Ishikawa (cell line): ENCODE data around the gene RTN4RL1.

Experiments used
- CEBPB ChIP-seq: IDR thresholded peaks from 2 replicates; pipeline ENCODE4 v1.6.1; 2012
- CREB1 ChIP-seq: IDR thresholded peaks from 2 replicates; pipeline ENCODE4 v1.6.1; 2012; ENCODE audit warnings: low read depth
- EGR1 ChIP-seq: IDR thresholded peaks from 2 replicates; pipeline ENCODE4 v1.6.1; 2012
- EP300 ChIP-seq: IDR thresholded peaks from 2 replicates; pipeline ENCODE4 v1.6.1; 2012; ENCODE audit warnings: borderline replicate concordance
- FOXM1 ChIP-seq: IDR thresholded peaks from 2 replicates; pipeline ENCODE4 v1.6.1; 2012; ENCODE audit warnings: low read depth, borderline replicate concordance
- MAX ChIP-seq: IDR thresholded peaks from 2 replicates; pipeline ENCODE4 v1.6.1; 2012
- NFIC ChIP-seq: IDR thresholded peaks from 2 replicates; pipeline ENCODE4 v1.6.1; 2012
- RAD21 ChIP-seq: IDR thresholded peaks from 2 replicates; pipeline ENCODE4 v1.6.1; 2012; ENCODE audit warnings: low read depth
- REST ChIP-seq: IDR thresholded peaks from 2 replicates; pipeline ENCODE4 v1.6.1; 2012; ENCODE audit warnings: low read depth, mild to moderate bottlenecking
- TAF1 ChIP-seq: IDR thresholded peaks from 2 replicates; pipeline ENCODE4 v1.6.1; 2012; ENCODE audit warnings: low read depth, mild to moderate bottlenecking
- TCF12 ChIP-seq: IDR thresholded peaks from 2 replicates; pipeline ENCODE4 v1.6.1; 2012; ENCODE audit warnings: low read depth
- TEAD4 ChIP-seq: IDR thresholded peaks from 2 replicates; pipeline ENCODE4 v1.6.1; 2012
- USF1 ChIP-seq: IDR thresholded peaks from 2 replicates; pipeline ENCODE4 v1.6.1; 2012
- YY1 ChIP-seq: IDR thresholded peaks from 2 replicates; pipeline ENCODE4 v1.6.1; 2012; ENCODE audit warnings: low read depth
- ZBTB7A ChIP-seq: IDR thresholded peaks from 2 replicates; pipeline ENCODE4 v1.6.1; 2012; ENCODE audit warnings: low read depth

Gene RTN4RL1

GRCh38 chr17:1975573-1975972 lies 49.6 kb downstream of the RTN4RL1 start:
- TF ChIP-seq CREB1 (no peak), RAD21 (no peak), TEAD4 (no peak), TAF1 (no peak), CEBPB (no peak), MAX (no peak)

GRCh38 chr17:1972487-1973160 lies 52.5 kb downstream of the RTN4RL1 start:
- TF ChIP-seq MAX = no peak
- no peak for TF ChIP-seq TAF1
- TF ChIP-seq YY1 = no peak
- TF ChIP-seq NFIC = no peak
- no peak for TF ChIP-seq TEAD4
- no peak for TF ChIP-seq USF1

- TF ChIP-seq TAF1 (no peak), FOXM1 (no peak)
Measured at GRCh38 chr17:1970843-1971384, 54.2 kb downstream of the RTN4RL1 start.

GRCh38 chr17:1969712-1970111 lies 55.4 kb downstream of the RTN4RL1 start:
- no peak for TF ChIP-seq TEAD4
- TF ChIP-seq REST = no peak
- no peak for TF ChIP-seq ZBTB7A
- TF ChIP-seq FOXM1 = no peak
- TF ChIP-seq YY1 = no peak
- no peak for TF ChIP-seq TCF12
- no peak for TF ChIP-seq EP300

- no peak for TF ChIP-seq YY1
- TF ChIP-seq REST = no peak
- no peak for TF ChIP-seq FOXM1
- TF ChIP-seq CEBPB = no peak
- no peak for TF ChIP-seq TCF12
- no peak for TF ChIP-seq TEAD4
- no peak for TF ChIP-seq MAX
- TF ChIP-seq EP300 = no peak
- no peak for TF ChIP-seq EGR1
- no peak for TF ChIP-seq RAD21
- no peak for TF ChIP-seq USF1
- no peak for TF ChIP-seq CREB1
Measured at GRCh38 chr17:1967213-1967612, 57.9 kb downstream of the RTN4RL1 start.

GRCh38 chr17:1966274-1967086 lies 58.7 kb downstream of the RTN4RL1 start:
- TF ChIP-seq ZBTB7A (no peak), MAX (no peak), REST (no peak), TEAD4 (no peak), FOXM1 (no peak), YY1 (no peak)
